Neural progenitor cell (in vitro differentiated cells): ENCODE results near the gene SEMA3D. TPM values are rescaled to one million over a fixed set of nuclear protein-coding genes. Genes with fewer than 3 reads are reported as not detected.

Experiments
- DNase-seq: peaks from one replicate; pipeline ENCODE4 v3.0.0-alpha.2; 2016; ENCODE audit warnings: low spot score
- H2AFZ ChIP-seq: fragments of 200-600 bp; sonication (generic); replicated peaks from 2 replicates; pipeline ENCODE4 v1.6.1; 2016; ENCODE audit warnings: antibody characterized with exemption
- H3F3A ChIP-seq: fragments of 200-600 bp; sonication (generic); 2 replicates; pipeline ENCODE4 v1.6.1; 2016; ENCODE audit warnings: antibody characterized with exemption, low read depth
- H3K27ac ChIP-seq: fragments of 200-600 bp; sonication (generic); 2 replicates; pipeline ENCODE4 v1.5.1; 2016; ENCODE audit warnings: mild to moderate bottlenecking
- H3K27me3 ChIP-seq: fragments of 200-600 bp; sonication (generic); 2 replicates; pipeline ENCODE4 v1.6.1; 2016; ENCODE audit warnings: mild to moderate bottlenecking, moderate library complexity
- H3K36me3 ChIP-seq: fragments of 200-600 bp; sonication (generic); 2 replicates; pipeline ENCODE4 v1.5.1; 2016
- H3K4me1 ChIP-seq: fragments of 200-600 bp; sonication (generic); 2 replicates; pipeline ENCODE4 v1.6.1; 2016; ENCODE audit warnings: mixed run types
- H3K4me2 ChIP-seq: fragments of 200-600 bp; sonication (generic); 2 replicates; pipeline ENCODE4 v1.6.1; 2016
- H3K4me3 ChIP-seq: fragments of 200-600 bp; sonication (generic); 2 replicates; pipeline ENCODE4 v1.5.1; 2016
- H3K79me2 ChIP-seq: fragments of 200-600 bp; sonication (generic); 2 replicates; pipeline ENCODE4 v1.6.1; 2016; ENCODE audit warnings: low read depth
- H3K9ac ChIP-seq: fragments of 200-600 bp; sonication (generic); 2 replicates; pipeline ENCODE4 v1.6.1; 2016
- H3K9me3 ChIP-seq: fragments of 200-600 bp; sonication (generic); 2 replicates; pipeline ENCODE4 v1.5.1; 2016; ENCODE audit warnings: low read depth
- H4K20me1 ChIP-seq: fragments of 200-600 bp; sonication (generic); 2 replicates; pipeline ENCODE4 v1.6.1; 2016; ENCODE audit warnings: low read depth
- H3K27ac Mint-ChIP-seq: 3 replicates; pipeline ENCODE4 v1.8.0; 2021; ENCODE audit warnings: mixed read lengths
- H3K27me3 Mint-ChIP-seq: 2 replicates; pipeline ENCODE4 v1.8.0; 2022; ENCODE audit warnings: low read depth, mild to moderate bottlenecking, inconsistent platforms, moderate library complexity, mixed read lengths; ENCODE audit not compliant: insufficient read depth
- H3K36me3 Mint-ChIP-seq: 3 replicates; pipeline ENCODE4 v1.8.0; 2021; ENCODE audit warnings: mixed read lengths
- H3K4me1 Mint-ChIP-seq: 3 replicates; pipeline ENCODE4 v1.8.0; 2021; ENCODE audit warnings: mixed read lengths
- H3K4me3 Mint-ChIP-seq: 3 replicates; pipeline ENCODE4 v1.8.0; 2021; ENCODE audit warnings: mild to moderate bottlenecking, moderate library complexity, mixed read lengths
- H3K9me3 Mint-ChIP-seq: 3 replicates; pipeline ENCODE4 v1.8.0; 2020; ENCODE audit warnings: mixed read lengths
- CTCF ChIP-seq: fragments of 200-600 bp; sonication (generic); IDR thresholded peaks from 2 replicates; pipeline ENCODE4 v1.5.1; 2017; ENCODE audit warnings: antibody characterized with exemption, mild to moderate bottlenecking
- EZH2 ChIP-seq: fragments of 200-600 bp; sonication (generic); IDR thresholded peaks from 2 replicates; pipeline ENCODE4 v1.6.1; 2017; ENCODE audit warnings: antibody characterized with exemption, mild to moderate bottlenecking, moderate library complexity
- EZH2phosphoT487 ChIP-seq: fragments of 200-600 bp; sonication (generic); IDR thresholded peaks from 2 replicates; pipeline ENCODE4 v1.6.1; 2017; ENCODE audit warnings: antibody characterized with exemption
- total RNA-seq: library from RNA; depleted of rRNA; stranded (reverse); fragments of >200 nt; gene quantifications from 2 replicates; pipeline ENCODE4 v1.2.3, GENCODE V29; 2015; ENCODE audit warnings: low replicate concordance

Gene SEMA3D
- total RNA-seq, 1 donor from 2014 or later: 0.99 TPM

GRCh38 chr7:85000735-85001350, 186.0 kb downstream of the SEMA3D start:
- Histone ChIP-seq H3K4me3 (no peak overlapping the region), H3K27me3 (no peaks in the 10 kb centered on the region), H3K9ac (no peak overlapping the region), H3K4me1 (no peaks in the 10 kb centered on the region), H3K4me2 (no peak overlapping the region), H2AFZ (no peak overlapping the region), H4K20me1 (no peaks in the 10 kb centered on the region), H3K79me2 (no peaks in the 10 kb centered on the region), H3K36me3 (no peaks in the 10 kb centered on the region), H3K9me3 (no peaks in the 10 kb centered on the region), H3F3A (no peaks in the 10 kb centered on the region), H3K27ac (no peak overlapping the region)
- no peaks in the 10 kb centered on the region for H3K27me3 Mint-ChIP-seq
- DNase-seq: no peak
- TF ChIP-seq CTCF (no peak), EZH2phosphoT487 (no peak), EZH2 (no peak)
- no peaks in the 10 kb centered on the region for H3K9me3 Mint-ChIP-seq
- peaks cover 2% of the 10 kb centered on the region for H3K36me3 Mint-ChIP-seq
- H3K4me3 Mint-ChIP-seq: no peak overlapping the region
- H3K4me1 Mint-ChIP-seq: peaks cover 24% of the 10 kb centered on the region
- no peak overlapping the region for H3K27ac Mint-ChIP-seq

GRCh38 chr7:84999450-84999849, 187.4 kb downstream of the SEMA3D start:
- Mint-ChIP-seq H3K27me3 (no peaks in the 10 kb centered on the region), H3K27ac (no peak overlapping the region), H3K36me3 (peaks cover 2% of the 10 kb centered on the region), H3K4me1 (peaks cover 22% of the 10 kb centered on the region), H3K4me3 (no peak overlapping the region), H3K9me3 (no peaks in the 10 kb centered on the region)
- no peak overlapping the region for H3K27ac ChIP-seq
- H3F3A ChIP-seq: no peaks in the 10 kb centered on the region
- H3K4me2 ChIP-seq: no peak overlapping the region
- H2AFZ ChIP-seq: no peak overlapping the region
- no peaks in the 10 kb centered on the region for H3K4me1 ChIP-seq
- DNase-seq: no peak
- no peak for TF ChIP-seq EZH2phosphoT487
- TF ChIP-seq CTCF: no peak
- no peak for TF ChIP-seq EZH2
- no peaks in the 10 kb centered on the region for H3K79me2 ChIP-seq
- no peak overlapping the region for H3K4me3 ChIP-seq
- no peaks in the 10 kb centered on the region for H3K36me3 ChIP-seq
- no peaks in the 10 kb centered on the region for H4K20me1 ChIP-seq
- no peaks in the 10 kb centered on the region for H3K9me3 ChIP-seq
- H3K27me3 ChIP-seq: no peaks in the 10 kb centered on the region
- no peak overlapping the region for H3K9ac ChIP-seq

DNA sequence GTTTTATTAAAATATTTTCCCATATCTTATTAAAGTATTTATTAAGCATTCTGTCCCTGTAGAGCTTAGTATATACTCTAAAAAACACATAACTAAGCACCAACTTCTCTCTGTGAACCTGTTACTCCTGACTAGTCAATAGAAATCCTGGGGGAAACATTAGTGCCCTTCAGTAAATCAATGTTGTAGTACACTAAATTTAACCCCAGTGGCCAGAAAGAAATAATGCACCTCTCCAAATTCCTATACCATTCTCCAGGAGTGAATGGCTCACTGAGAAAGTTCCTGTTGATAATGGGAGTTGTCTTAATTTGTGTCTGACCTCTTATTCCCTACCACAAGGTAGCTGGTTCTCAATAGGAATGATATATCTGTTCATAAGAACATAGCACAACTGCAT, 188.2 kb downstream of the SEMA3D start:
- no peaks in the 10 kb centered on the region for H4K20me1 ChIP-seq
- H3K27me3 ChIP-seq: no peaks in the 10 kb centered on the region
- Mint-ChIP-seq H3K4me3 (no peak overlapping the region), H3K27me3 (no peaks in the 10 kb centered on the region), H3K9me3 (peaks cover 4% of the 10 kb centered on the region), H3K36me3 (peaks cover 2% of the 10 kb centered on the region), H3K27ac (no peak overlapping the region), H3K4me1 (peaks cover 20% of the 10 kb centered on the region)
- no peaks in the 10 kb centered on the region for H3K9me3 ChIP-seq
- H3K9ac ChIP-seq: no peak overlapping the region
- H3K4me1 ChIP-seq: no peaks in the 10 kb centered on the region
- H2AFZ ChIP-seq: no peak overlapping the region
- H3K27ac ChIP-seq: no peak overlapping the region
- no peak overlapping the region for H3K4me2 ChIP-seq
- H3F3A ChIP-seq: no peaks in the 10 kb centered on the region
- TF ChIP-seq EZH2 (no peak), CTCF (peak; percentile 30), EZH2phosphoT487 (no peak)
- no peaks in the 10 kb centered on the region for H3K36me3 ChIP-seq
- H3K4me3 ChIP-seq: no peak overlapping the region
- no peaks in the 10 kb centered on the region for H3K79me2 ChIP-seq
- DNase-seq: no peak
